ENCODE data around the gene SLC26A8.
A peak's percentile ranks its signal among the peaks of the same experiment; 100 is the strongest.
"Not testable (repeated sequence)": the region's sequence is repeated elsewhere in the genome, so short reads cannot be mapped to it uniquely, and the experiment has no call there.

The SLC26A8 gene

DNA sequence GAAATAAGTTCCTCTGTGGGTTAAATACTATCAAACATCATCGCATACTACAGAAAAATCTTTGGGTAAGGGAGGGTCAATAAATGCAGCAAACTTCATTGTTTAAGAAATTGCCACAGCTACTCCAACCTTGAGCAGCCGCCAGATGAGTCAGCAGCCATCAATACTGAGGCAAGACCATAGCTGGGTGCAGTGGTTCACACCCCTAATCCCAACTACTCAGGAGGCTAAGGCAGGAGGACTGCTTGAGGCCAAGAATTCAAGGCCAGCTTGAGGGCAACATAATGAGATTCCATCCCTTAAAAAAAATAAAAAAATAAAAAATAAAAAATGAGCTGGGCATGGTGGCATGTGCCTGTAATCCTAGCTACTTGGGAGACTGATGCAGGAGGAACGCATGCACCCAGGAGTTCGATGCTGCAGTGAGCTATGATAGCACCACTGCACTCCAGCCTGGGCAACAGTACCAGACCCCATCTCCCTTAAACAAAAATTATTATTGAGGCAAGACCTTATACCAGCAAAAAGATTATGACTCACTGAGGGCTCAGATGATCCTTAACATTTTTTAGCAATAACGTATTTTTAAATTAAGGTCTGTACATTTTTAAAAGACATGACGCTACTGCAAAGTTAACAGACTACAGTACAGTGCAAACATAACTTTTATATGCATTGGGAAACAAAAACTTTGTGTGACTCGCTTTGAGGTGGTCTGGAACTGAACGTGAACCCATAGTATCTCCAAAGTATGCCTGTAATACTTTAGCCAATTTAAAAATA is 112.4 kb downstream of the SLC26A8 start:
- DNase-seq (ENCODE audit: low read depth, low spot score): peak; percentile 33
- in situ Hi-C loops (cut with HindIII; ENCODE audit: low sequenced_read_pairs): no loop called here
- TF ChIP-seq CTCF (IDR thresholded peaks at IDR 0.05; ENCODE audit: low read depth, low read length): no peak
- no peak overlapping the region for H3K4me3 ChIP-seq (ENCODE audit: low read depth, low read length)

DNA sequence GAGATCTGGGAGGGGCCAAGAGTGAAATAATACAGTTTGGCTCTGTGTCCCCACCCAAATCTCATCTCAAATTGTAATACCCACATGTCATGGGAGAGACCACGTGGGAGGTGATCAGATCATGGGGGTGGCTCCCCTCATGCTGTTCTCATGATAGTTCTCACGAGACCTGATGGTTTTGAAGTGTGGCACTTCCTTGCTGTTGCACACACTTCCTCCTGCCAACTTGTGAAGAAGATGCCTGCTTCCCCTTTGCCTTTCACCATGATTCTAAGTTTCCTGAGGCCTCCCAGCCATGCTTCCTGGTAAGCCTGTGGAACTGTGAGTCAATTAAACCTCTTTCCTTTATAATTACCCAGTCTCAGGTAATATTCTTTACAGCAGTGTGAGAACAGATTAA is 114.9 kb downstream of the SLC26A8 start:
- H3K4me3 ChIP-seq (ENCODE audit: low read depth, low read length); DNase-seq (ENCODE audit: low read depth, low spot score); in situ Hi-C loops (cut with HindIII; ENCODE audit: low sequenced_read_pairs): not testable (repeated sequence)

- in situ Hi-C loops (cut with HindIII; ENCODE audit: low sequenced_read_pairs); H3K4me3 ChIP-seq (ENCODE audit: low read depth, low read length); DNase-seq (ENCODE audit: low read depth, low spot score): not testable (repeated sequence)
Observed at GRCh38 chr6:35908753-35909401, 115.6 kb downstream of the SLC26A8 start.

DNA sequence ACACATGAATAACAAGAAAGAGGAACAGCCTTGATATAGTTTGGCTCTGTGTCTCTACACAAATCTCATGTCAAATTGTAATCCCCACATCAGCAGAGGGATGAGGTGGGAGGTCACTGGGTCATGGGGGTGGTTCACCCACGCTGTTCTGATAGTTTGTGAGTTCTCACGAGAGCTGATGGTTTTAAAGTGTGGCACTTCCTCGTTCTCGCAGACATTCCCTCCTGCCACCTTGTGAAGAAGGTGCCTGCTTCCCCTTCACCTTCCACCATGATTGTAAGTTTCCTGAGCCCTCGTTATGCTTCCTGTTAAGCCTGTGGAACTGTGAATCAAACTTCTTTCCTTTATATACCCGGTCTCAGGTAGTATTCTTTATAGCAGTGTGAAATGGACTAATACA is 116.7 kb downstream of the SLC26A8 start:
- in situ Hi-C loops (cut with HindIII; ENCODE audit: low sequenced_read_pairs): no loop called here

DNA sequence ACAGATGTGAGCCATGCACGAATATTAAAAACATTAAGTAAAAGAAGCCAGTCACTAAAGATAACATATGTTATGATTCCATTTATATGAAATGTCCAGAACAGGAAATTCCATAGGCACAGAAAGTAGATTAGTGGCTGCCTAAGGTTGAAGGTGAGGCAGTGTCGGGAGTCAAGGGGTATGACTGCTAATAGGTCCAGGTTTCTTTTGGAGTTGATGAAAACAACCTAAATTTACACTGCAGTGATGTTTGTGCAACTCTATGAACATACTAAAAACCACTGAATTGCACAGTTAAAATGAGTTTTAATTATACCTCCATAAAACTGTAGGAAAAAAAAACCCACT is 118.0 kb downstream of the SLC26A8 start:
- no peak overlapping the region for H3K4me3 ChIP-seq (ENCODE audit: low read depth, low read length)
- in situ Hi-C loops (cut with HindIII; ENCODE audit: low sequenced_read_pairs): no loop called here
- DNase-seq (ENCODE audit: low read depth, low spot score): no peak
- no peak for TF ChIP-seq CTCF (IDR thresholded peaks at IDR 0.05; ENCODE audit: low read depth, low read length)

More for the DNA sequence above, 116.7 kb downstream of the SLC26A8 start:
- DNase-seq (ENCODE audit: low read depth, low spot score): no peak
- H3K4me3 ChIP-seq (ENCODE audit: low read depth, low read length): no peak overlapping the region
- no peak for TF ChIP-seq CTCF (IDR thresholded peaks at IDR 0.05; ENCODE audit: low read depth, low read length)

DNA sequence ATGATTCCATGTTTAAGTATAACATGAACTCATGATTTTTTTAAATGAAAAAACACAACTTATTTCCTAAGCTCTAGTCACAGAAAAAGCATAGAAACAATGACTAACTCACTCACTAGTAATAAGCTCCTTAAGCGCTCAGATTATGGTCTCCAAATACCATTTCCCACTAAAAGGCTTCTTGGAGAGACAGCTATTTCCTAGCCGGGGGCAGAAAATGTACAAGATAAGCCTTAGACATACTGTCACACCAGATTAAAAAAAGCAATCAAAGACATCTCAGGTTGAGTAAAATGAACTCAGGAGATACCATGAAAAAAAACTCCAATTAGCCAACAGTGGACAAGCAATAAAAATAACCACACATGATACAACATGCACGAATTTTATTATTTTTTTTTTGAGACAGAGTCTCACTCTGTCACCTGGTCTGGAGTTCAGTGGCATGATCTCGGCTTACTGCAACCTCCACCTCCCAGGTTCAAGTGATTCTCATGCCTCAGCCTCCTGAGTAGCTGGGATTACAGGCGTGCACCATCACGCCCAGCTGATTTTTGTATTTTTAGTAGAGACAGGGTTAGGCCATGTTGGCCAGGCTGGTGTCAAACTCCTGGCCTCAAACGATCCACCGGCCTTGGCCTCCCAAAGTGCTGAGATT is 118.5 kb downstream of the SLC26A8 start:
- TF ChIP-seq CTCF (IDR thresholded peaks at IDR 0.05; ENCODE audit: low read depth, low read length): no peak
- no peak overlapping the region for H3K4me3 ChIP-seq (ENCODE audit: low read depth, low read length)
- no peak for DNase-seq (ENCODE audit: low read depth, low spot score)
- in situ Hi-C loops (cut with HindIII; ENCODE audit: low sequenced_read_pairs): no loop called here

- no peak overlapping the region for H3K4me3 ChIP-seq (ENCODE audit: low read depth, low read length)
- TF ChIP-seq CTCF (IDR thresholded peaks at IDR 0.05; ENCODE audit: low read depth, low read length): no peak
- in situ Hi-C loops (cut with HindIII; ENCODE audit: low sequenced_read_pairs): no loop called here
- no peak for DNase-seq (ENCODE audit: low read depth, low spot score)
Observed at GRCh38 chr6:35905141-35905785, 119.2 kb downstream of the SLC26A8 start.
